EH (cell line): ENCODE data around the gene DUSP7.
A peak's percentile ranks its signal among the peaks of the same experiment; 100 is the strongest.
"Not testable (repeated sequence)": the region's sequence is repeated elsewhere in the genome, so short reads cannot be mapped to it uniquely, and the experiment has no call there.

Source experiments
- DNase-seq: peaks from one replicate; pipeline ENCODE4 v3.0.0-alpha.2; 2015; ENCODE audit warnings: low read depth

The DUSP7 gene

GRCh38 chr3:52047295-52047960 lies 8.9 kb downstream of the DUSP7 start:
- DNase-seq: peak; percentile 29

DNA sequence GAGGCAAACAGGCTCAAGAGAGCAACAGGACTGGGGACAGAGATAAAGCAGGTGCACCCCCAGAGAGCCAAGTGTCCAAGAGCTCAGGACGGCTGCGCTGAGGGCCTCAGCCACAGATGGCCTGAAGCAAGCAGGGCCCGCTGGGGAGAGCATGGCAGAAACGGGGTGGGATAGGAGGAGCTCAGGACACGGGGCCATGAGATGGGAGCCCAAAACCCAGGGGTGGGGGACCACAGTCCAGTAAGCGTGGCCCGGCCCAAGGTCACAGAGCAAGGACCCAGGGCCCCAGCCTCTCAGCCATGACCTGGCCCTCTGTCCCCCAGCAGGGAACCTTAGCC lies 9.5 kb downstream of the DUSP7 start:
- DNase-seq: no peak

- peak; percentile 99 for DNase-seq
Measured at GRCh38 chr3:52046186-52046901, 10.0 kb downstream of the DUSP7 start.

DNA sequence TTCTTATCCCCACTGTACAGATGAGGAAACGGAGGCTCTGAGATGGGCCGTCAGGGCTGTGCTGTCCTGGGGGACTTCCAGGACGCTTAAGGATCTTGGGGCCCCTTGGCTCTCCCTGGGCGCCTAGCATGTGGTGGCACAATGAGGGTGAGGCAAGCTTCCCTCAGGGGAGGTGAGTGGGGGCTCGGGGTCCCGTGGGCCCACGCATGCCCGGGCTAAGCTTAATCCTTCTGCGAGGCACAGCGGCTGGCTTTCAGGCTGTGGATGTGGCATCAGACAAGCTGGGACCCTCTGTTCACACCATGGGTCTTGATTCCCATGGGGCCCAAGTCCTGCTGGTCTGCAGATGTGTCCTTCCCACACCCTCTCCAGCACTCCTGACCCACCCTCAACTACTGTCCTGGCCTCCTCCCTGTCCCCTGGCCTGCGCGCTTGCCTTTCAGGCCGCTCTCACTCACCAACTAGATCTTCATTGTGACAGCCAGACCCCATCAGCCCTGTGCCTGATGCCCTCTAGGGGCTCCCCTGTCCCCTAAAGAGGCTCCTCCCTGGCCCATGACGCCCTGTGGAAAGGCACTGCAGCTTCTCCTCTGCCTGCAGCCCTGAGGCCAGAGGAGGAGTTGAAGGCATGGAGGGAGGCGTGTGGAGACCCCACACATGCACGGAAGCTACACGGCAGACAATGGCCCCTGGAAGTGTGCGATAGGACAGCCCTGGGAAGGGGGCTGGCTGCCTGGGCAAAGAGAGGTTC lies 11.3 kb downstream of the DUSP7 start:
- no peak for DNase-seq

- DNase-seq: no peak
Measured at GRCh38 chr3:52043750-52044149, 12.6 kb downstream of the DUSP7 start.

GRCh38 chr3:52043039-52043438 lies 13.3 kb downstream of the DUSP7 start:
- not testable (repeated sequence) for DNase-seq

GRCh38 chr3:52041118-52041731 lies 15.1 kb downstream of the DUSP7 start:
- DNase-seq: peak; percentile 41

- no peak for DNase-seq
Measured at GRCh38 chr3:52040600-52040999, 15.8 kb downstream of the DUSP7 start.

- no peak for DNase-seq
Measured at GRCh38 chr3:52039846-52040245, 16.5 kb downstream of the DUSP7 start.

DNA sequence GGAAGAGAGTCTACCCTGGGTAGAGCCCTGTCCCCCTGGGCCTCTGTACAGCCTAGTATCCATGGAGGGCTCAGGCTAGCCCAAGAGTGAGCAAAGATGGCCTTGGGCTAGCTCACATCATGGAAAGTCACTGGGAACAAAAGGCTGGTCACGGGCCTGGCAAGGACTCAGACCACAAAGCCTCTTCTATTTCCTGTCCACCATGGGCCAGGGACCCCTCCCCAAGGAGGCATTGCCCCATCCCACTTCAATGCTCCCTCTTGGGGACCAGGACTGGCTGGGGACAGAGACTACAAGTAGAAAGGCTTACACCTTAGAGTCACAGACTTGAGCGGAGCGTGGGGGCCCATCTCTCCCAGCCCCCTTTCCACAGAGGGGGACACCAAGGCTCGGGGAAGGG lies 16.9 kb downstream of the DUSP7 start:
- DNase-seq: no peak

DNA sequence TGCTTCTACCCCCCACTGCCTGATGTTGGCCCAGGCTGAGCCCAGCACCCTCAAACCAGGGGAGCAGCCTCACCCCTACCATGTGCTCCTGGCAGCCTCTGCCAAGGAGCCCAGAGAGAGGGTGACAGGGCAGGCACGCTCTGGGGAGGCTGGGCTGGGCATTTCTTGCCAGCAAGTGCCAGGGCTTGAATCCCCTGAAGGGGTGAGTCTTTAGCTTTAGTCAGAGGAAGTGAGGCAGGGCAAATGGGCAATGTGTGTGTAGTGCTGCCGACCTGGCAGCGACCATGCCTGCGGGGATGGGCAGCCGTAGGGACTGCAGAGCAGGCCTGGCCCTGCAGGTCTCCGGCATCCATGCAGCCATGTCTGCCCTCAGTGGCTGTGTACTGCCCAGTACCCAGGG lies 18.1 kb downstream of the DUSP7 start:
- DNase-seq: no peak

DNA sequence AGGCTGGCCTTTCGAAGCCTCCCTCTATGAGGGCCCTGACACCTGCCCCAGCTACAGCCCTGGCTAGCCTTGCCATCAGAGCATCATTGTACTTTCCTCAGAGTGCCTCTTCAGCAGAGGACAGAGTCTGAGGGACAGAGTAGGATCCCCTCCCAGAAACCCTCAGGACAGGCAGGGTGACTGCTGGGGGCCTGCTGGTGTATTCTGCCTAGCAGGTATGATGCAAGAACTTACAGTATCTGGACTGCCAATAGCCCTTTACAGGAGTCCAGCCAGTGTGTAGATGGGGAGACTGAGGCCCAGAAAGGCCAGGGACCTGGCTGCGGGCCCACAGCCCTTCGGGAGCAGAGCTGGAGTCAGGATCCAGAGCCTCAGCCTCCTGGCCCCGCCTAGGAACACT lies 19.1 kb downstream of the DUSP7 start:
- DNase-seq: no peak

- DNase-seq: no peak
Measured at GRCh38 chr3:52036829-52037228, 19.5 kb downstream of the DUSP7 start.

DNA sequence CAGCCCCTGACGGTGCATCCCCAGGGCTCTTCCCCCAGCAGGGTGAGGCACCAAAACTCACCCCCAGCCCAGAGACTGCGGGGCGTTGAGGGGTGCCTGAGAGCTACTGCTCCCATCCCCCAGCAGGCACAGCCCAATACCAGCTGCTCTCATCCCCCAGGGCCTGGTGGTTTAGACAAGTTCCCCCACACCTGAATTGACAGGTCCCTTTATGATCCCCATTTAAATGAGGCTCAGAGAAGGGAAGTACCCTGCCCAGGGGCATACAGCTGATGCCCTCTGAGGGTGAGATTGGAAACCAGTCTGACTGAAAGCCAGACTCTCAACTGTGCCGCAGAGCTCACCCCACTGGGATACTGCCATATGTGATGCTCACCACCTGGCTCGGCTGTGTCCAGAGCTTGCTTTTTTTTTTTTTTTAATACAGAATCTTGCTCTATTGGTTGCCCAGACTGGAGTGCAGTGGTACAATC lies 20.1 kb downstream of the DUSP7 start:
- no peak for DNase-seq

GRCh38 chr3:52034651-52035050 lies 21.7 kb downstream of the DUSP7 start:
- no peak for DNase-seq

DNA sequence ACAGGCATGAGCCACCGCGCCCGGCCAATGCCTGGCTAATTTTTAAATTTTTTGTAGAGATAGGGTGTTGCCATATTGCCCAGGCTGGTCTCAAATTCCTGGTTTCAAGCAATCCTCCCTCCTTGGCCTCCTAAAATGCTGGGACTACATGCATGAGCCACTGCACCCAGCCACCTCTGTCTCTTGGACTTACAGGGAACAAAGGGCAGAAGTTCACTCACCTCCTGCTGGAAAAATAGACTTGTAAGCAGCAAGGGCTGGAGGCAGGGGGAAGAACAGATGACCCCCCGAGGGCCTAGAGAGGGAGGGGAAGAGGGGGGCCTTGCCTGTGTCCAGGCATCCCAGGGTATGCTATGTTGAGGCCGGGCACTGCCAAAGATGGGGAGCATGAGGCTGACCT lies 22.2 kb downstream of the DUSP7 start:
- no peak for DNase-seq

DNA sequence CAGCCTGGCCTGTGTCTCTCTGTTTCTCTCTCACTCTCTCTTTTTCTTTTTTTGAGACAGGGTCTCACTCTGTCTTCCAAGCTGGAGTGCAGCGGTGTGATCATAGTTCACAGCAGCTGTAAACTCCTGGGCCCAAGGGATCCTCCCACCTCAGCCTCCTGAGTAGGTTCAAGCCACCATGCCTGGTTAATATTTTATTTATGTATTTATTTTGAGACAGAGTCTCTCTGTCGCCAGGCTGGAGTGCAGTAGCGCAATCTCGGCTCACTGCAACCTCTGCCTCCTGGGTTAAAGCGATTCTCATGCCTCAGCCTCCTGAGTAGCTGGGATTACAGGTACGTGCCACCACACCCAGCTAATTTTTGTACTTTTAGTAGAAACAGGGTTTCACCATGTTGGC lies 22.6 kb downstream of the DUSP7 start:
- not testable (repeated sequence) for DNase-seq

DNA sequence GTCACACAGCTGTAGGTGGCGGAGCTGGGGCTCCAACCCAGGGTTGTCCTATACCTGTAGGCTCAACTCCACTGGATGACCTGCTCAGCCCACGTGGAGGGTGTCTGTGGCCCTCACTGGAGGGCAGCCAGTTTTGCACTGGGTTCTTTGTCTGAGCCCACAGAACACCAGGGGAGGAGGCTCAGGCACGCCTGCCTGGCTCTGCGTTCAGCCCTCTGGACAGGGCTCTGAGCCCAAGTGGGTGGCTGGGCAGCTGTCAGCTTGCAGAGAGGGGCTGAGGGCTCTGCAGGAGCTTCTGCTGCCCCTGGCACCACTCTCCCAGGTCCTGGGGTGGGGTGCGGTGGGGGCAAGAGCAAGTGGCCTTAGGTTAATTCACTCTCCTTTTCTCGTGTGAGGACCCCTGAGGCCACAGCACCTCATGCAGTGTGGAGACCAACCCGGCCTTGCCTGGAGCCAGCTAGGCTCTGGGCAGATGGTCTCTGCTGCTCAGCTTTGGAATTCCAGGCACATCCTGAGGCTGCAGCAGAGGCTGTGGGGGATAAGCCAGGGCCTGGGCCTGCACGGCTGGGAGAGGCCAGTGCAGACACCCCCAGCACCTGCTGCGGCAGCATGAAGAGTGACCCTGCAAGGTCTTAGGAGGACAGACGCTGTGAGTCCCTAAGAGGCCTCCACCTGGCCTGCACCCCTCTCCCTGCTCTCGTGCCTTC lies 23.5 kb downstream of the DUSP7 start:
- DNase-seq: no peak

GRCh38 chr3:52031896-52032295 lies 24.5 kb downstream of the DUSP7 start:
- no peak for DNase-seq

- no peak for DNase-seq
Measured at GRCh38 chr3:52030714-52031310, 25.6 kb downstream of the DUSP7 start.

GRCh38 chr3:52029535-52029934 lies 26.8 kb downstream of the DUSP7 start:
- DNase-seq: no peak

GRCh38 chr3:52029053-52029452 lies 27.3 kb downstream of the DUSP7 start:
- DNase-seq: no peak
